Epithelial cell of esophagus (primary cell): Measurements from ENCODE around the gene GRB14.
A peak's percentile ranks its signal among the peaks of the same experiment; 100 is the strongest.

ENCODE experiments used
- DNase-seq: peaks from one replicate; pipeline ENCODE4 v3.0.0; 2010; ENCODE audit warnings: low read depth
- H3K4me3 ChIP-seq: 2 replicates; pipeline ENCODE4 v1.5.1; 2011; ENCODE audit warnings: mild to moderate bottlenecking, low read length, control low read depth
- CTCF ChIP-seq: IDR thresholded peaks from 2 replicates; pipeline ENCODE4 v1.5.1; 2011; ENCODE audit warnings: low read depth, mild to moderate bottlenecking, low read length, control low read depth, inconsistent platforms; ENCODE audit not compliant: insufficient read depth; ENCODE audit errors: missing control alignments

GRB14 gene

GRCh38 chr2:164620873-164621763 is at the start of gene GRB14:
Gene GRB14 (minus strand): TSS chr2:164621482. CDS start chr2:164621309, 173 bp downstream.
- peak; percentile 50 for DNase-seq
- TF ChIP-seq CTCF: no peak
- peak within 1 kb of the TSS; percentile 54 for H3K4me3 ChIP-seq

- no peak overlapping the region for H3K4me3 ChIP-seq
- DNase-seq: no peak
- TF ChIP-seq CTCF: no peak
Measured at GRCh38 chr2:164669291-164669690, 48.0 kb upstream of the GRB14 start.

- TF ChIP-seq CTCF: no peak
- DNase-seq: no peak
- no peak overlapping the region for H3K4me3 ChIP-seq
Measured at GRCh38 chr2:164667566-164667965, 46.3 kb upstream of the GRB14 start.

DNA sequence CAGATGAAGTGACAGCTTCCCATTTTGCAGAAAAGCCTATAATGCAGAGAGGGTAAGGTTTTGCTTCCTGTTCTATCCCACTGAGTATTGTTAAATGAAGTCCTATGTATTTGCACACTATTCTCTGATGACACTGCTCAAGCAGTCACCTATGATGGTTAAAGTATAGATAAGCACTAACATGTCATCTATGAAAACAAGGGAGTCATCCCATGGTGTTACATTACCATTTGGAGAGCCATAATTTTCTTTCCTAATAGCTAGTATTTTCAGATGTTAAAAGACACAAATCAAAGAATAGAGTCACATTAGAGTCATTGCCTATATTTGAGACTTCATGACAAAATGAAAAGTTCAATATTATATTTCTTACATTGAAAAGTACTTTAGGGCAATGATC is 42.8 kb upstream of the GRB14 start:
- TF ChIP-seq CTCF: no peak
- H3K4me3 ChIP-seq: no peak overlapping the region
- DNase-seq: no peak

DNA sequence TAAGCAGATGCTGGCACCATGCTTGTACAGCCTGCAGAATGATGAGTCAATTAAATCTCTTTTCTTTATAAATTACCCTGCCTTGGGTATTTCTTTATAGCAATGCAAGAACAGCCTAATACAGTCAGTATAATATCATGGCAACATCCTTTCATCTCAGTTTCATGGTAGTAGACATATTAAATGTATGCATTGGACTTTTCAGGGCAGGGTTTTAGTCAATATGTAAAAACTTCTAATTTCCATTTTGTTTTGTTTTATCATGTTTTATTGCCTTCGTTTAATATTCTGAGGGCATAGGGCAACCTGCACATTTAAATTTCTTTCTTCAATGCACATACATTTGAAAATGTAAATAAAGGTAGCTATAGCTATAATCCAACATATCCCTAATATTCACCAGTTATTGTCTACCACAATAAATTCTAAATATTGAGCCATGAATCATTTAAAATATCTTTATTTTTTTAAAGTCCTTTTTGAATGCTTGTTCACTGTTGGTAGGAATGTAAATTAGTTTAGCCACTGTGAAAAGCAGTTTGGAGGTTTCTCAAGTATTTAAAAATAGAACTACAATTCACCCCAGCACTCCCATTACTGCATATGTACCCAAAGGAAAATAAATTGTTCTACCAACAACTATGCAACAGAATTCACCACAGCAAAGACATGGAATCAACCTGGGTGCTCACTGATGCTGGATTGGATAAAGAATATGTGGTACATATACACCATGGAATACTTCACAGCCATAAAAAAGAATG is 41.8 kb upstream of the GRB14 start:
- DNase-seq: no peak
- no peak for TF ChIP-seq CTCF
- no peak overlapping the region for H3K4me3 ChIP-seq

DNA sequence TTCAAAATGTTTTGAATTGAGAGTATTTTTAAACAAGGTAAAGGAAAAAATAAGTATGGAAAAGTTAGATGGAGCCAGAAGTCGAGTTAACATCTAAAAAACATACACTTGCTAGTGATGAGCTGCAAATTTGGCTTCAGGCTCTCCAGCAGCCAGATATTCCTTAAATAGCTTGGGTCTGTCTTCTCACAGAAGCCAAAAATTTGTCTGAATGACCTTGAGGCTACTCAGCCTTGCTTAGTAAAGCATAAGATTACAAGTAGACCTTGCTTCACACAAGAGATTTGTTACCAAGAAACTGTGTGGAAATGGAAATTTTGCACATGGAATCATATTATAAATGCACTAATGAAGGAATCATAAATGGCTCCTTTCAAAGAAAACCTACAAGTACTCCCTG is 40.8 kb upstream of the GRB14 start:
- no peak overlapping the region for H3K4me3 ChIP-seq
- TF ChIP-seq CTCF: no peak
- no peak for DNase-seq
